ENCODE results near the gene ZNF335. TPM values are rescaled to one million over a fixed set of nuclear protein-coding genes. Genes with fewer than 3 reads are reported as not detected.

ZNF335 gene
- total RNA-seq, 3 donors from 2014 or later (not counting 1 experiment from before 2014, with no cell fraction given), result 101 to 119 (median 102) TPM

DNA sequence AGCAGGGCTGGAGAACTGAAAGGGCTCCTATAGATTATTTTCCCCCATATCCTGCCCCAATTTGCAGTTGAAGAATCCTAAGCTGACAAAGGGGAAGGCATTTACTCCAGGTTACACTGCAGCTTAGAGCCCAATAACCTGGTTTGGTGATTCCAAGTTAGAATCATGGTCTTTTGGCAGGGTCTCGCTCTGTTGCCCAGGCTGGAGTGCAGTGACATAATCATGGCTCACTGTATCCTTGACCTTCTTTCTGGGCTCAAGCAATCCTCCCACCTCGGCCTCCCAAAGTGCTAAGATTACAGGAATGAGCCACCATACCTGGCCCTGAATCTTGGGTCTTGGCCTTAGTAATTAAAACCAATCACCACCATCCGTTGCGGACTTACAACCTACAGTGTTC is 35.7 kb upstream of the ZNF335 start:
- Mint-ChIP-seq H3K36me3 (no peaks in the 10 kb centered on the region), H3K27ac (peak overlapping the region; percentile 16 to 79), H3K4me3 (peak overlapping the region; percentile 65), H3K9me3 (no peaks in the 10 kb centered on the region), H3K27me3 (ENCODE audit: low read depth in 2 of 2) (peaks cover 35 to 46% of the 10 kb centered on the region in 2 donors), H3K4me1 (peaks cover 74 to 84% of the 10 kb centered on the region in 2 donors)
- H3K4me3 ChIP-seq (ENCODE audit: low read length), result no peak overlapping the region
- ATAC-seq, result no peak
- H3K27ac ChIP-seq (ENCODE audit: low read length), result no peak overlapping the region
- H3K9me3 ChIP-seq (ENCODE audit: control insufficient read depth, insufficient read depth, low read length), result peaks cover 11% of the 10 kb centered on the region
- H3K27me3 ChIP-seq (ENCODE audit: control insufficient read depth, insufficient read depth, low read length), result peaks cover 35% of the 10 kb centered on the region
- peaks cover 89% of the 10 kb centered on the region for H3K4me1 ChIP-seq (ENCODE audit: control insufficient read depth, insufficient read depth, low read length)
- no peak for DNase-seq
- TF ChIP-seq, protein P1, sequence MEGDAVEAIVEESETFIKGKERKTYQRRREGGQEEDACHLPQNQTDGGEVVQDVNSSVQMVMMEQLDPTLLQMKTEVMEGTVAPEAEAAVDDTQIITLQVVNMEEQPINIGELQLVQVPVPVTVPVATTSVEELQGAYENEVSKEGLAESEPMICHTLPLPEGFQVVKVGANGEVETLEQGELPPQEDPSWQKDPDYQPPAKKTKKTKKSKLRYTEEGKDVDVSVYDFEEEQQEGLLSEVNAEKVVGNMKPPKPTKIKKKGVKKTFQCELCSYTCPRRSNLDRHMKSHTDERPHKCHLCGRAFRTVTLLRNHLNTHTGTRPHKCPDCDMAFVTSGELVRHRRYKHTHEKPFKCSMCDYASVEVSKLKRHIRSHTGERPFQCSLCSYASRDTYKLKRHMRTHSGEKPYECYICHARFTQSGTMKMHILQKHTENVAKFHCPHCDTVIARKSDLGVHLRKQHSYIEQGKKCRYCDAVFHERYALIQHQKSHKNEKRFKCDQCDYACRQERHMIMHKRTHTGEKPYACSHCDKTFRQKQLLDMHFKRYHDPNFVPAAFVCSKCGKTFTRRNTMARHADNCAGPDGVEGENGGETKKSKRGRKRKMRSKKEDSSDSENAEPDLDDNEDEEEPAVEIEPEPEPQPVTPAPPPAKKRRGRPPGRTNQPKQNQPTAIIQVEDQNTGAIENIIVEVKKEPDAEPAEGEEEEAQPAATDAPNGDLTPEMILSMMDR (IDR thresholded peaks at IDR 0.05), result no peak
- WGBS (ENCODE audit: insufficient coverage), result 83% methylated on average over 3 of the region's 4 CpGs
- no peaks in the 10 kb centered on the region for H3K36me3 ChIP-seq (ENCODE audit: control insufficient read depth, insufficient read depth, low read length)
- intact Hi-C loops (cut with micrococcal nuclease), result no loop called here

DNA sequence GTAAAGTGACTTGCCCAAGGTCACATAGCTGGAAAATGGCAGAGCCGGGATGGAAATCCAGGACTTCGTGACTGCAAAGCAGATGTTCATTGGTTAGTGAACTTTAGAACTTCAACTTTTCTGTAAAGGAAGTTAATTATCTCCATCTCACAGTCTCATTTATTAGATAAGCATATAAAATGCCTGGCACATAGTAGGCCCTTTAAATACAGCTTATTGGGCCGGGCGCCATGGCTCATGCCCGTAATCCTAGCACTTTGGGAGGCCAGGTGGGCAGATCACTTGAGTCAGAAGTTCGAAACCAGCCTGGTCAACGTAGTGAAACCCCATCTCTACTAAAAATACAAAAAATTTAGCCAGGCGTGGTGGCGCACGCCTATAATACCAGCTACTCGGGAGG is 35.0 kb upstream of the ZNF335 start:
- H3K4me1 Mint-ChIP-seq, result peaks cover 73 to 78% of the 10 kb centered on the region in 2 donors
- 92% methylated on average over 11 of the region's 11 CpGs for WGBS (ENCODE audit: insufficient coverage)
- Histone ChIP-seq H3K36me3 (ENCODE audit: control insufficient read depth, insufficient read depth, low read length) (no peaks in the 10 kb centered on the region), H3K4me3 (ENCODE audit: low read length) (no peak overlapping the region), H3K27ac (ENCODE audit: low read length) (no peak overlapping the region), H3K4me1 (ENCODE audit: control insufficient read depth, insufficient read depth, low read length) (peaks cover 83% of the 10 kb centered on the region), H3K9me3 (ENCODE audit: control insufficient read depth, insufficient read depth, low read length) (peaks cover 11% of the 10 kb centered on the region), H3K27me3 (ENCODE audit: control insufficient read depth, insufficient read depth, low read length) (peaks cover 28% of the 10 kb centered on the region)
- H3K36me3 Mint-ChIP-seq, result no peaks in the 10 kb centered on the region
- TF ChIP-seq, protein P1 (IDR thresholded peaks at IDR 0.05), result no peak
- ATAC-seq (no peak), DNase-seq (no peak)
- peaks cover 28 to 39% of the 10 kb centered on the region in 2 donors for H3K27me3 Mint-ChIP-seq (ENCODE audit: low read depth in 2 of 2)
- H3K9me3 Mint-ChIP-seq, result no peaks in the 10 kb centered on the region
- H3K27ac Mint-ChIP-seq, result no peak overlapping the region
- no peak overlapping the region for H3K4me3 Mint-ChIP-seq
- intact Hi-C loops (cut with micrococcal nuclease), result no loop called here

DNA sequence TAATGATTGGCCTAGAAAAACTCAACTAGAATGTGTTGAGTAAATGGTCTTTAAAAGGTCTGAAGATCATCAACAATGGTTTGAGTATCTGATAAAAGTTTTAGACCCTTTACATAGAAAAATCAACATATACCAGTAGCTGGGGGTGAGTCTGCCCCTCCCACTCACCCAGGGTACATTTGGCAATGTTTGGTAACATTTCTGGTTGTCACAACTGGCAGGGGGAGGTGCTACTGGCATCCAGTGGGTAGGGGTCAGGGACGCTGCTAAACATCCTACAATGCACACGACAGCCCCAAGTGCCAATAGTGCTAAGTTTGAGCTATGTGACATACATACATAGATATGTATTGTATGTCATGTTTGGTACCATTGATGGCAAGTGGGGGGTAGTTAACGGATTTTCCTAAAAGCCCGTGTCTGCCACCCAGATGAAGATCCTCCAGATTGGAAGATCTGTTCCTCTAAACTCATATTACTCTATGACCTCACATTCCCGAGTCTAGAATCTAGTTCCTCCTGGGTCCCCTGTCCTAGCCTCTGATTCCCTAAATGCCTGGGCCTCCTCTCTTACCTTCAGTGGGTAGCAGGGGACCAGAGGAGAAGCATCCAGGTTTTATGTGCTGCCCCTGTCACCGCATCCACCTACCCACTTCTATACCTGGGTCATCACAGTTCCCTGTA is 34.2 kb upstream of the ZNF335 start:
- Mint-ChIP-seq H3K4me3 (peak overlapping the region; percentile 85), H3K27ac (peak overlapping the region; percentile 76 to 85), H3K36me3 (no peaks in the 10 kb centered on the region), H3K4me1 (peaks cover 65 to 70% of the 10 kb centered on the region in 2 donors), H3K9me3 (no peaks in the 10 kb centered on the region), H3K27me3 (ENCODE audit: low read depth in 2 of 2) (peaks cover 20 to 31% of the 10 kb centered on the region in 2 donors)
- peaks cover 75% of the 10 kb centered on the region for H3K4me1 ChIP-seq (ENCODE audit: control insufficient read depth, insufficient read depth, low read length)
- no peak for ATAC-seq
- H3K4me3 ChIP-seq (ENCODE audit: low read length), result no peak overlapping the region
- no peak for DNase-seq
- H3K27me3 ChIP-seq (ENCODE audit: control insufficient read depth, insufficient read depth, low read length), result peaks cover 20% of the 10 kb centered on the region
- TF ChIP-seq, protein P1 (IDR thresholded peaks at IDR 0.05), result no peak
- 63% methylated on average over 3 of the region's 6 CpGs for WGBS (ENCODE audit: insufficient coverage)
- no peak overlapping the region for H3K27ac ChIP-seq (ENCODE audit: low read length)
- peaks cover 4% of the 10 kb centered on the region for H3K9me3 ChIP-seq (ENCODE audit: control insufficient read depth, insufficient read depth, low read length)
- intact Hi-C loops (cut with micrococcal nuclease), result no loop called here
- H3K36me3 ChIP-seq (ENCODE audit: control insufficient read depth, insufficient read depth, low read length), result no peaks in the 10 kb centered on the region

Measured in natural killer cell (primary cell).